ENCODE data around the gene FAM237A.

Gene FAM237A

GRCh38 chr2:206627632-206628031 is 14.7 kb upstream of the FAM237A start:
- Histone ChIP-seq H3K27me3 (replicated peaks; ENCODE audit: control insufficient read depth, insufficient read depth, low read length) (no peaks in the 10 kb centered on the region), H3K4me3 (replicated peaks; ENCODE audit: low read depth, low read length) (no peak overlapping the region), H3K36me3 (ENCODE audit: control insufficient read depth, insufficient read depth, low read length) (no peaks in the 10 kb centered on the region)
- TF ChIP-seq CTCF (IDR thresholded peaks at IDR 0.05; ENCODE audit: insufficient read depth, low read length, poor library complexity, severe bottlenecking): no peak
- DNase-seq (ENCODE audit: extremely low read depth, insufficient read length): no peak

DNA sequence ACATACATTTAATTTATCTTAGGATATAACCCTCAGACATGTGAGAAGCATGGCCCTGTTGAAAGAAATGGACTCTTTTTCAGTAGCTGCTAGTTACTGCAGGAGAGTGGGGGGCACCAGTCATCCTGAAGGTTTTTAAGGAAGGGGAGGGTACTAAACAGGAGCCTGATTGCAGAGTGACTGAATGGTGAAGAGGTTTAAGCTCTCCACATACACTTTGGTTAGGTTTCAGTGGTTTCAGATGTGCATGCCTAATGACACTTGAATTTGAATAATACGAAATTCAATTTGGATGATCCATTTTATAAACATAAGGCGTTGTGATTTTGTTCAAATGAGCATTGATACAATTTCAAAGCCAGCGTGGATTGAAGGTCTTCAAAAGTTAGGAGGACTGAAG is 10.9 kb upstream of the FAM237A start:
- no peaks in the 10 kb centered on the region for H3K36me3 ChIP-seq (ENCODE audit: control insufficient read depth, insufficient read depth, low read length)
- no peak for TF ChIP-seq CTCF (IDR thresholded peaks at IDR 0.05; ENCODE audit: insufficient read depth, low read length, poor library complexity, severe bottlenecking)

DNA sequence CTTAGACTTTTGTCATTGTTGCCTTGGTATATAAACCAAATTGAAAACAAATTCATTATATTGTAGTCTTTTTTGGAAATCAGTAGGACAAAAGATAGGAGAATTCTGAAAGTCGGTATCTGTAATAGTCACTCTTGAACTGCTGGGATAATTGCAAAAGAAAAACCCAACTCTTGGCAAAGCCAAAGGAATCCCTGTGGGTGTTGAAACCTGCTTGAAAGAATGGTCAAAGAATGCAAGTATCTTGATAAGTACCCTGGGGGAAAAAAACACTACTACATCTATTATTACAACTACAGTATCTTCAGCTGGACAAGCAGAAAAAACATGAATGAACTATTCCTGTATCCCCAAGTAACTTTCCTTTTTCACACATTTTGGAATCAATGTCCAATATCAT is 7.3 kb upstream of the FAM237A start:
- no peak overlapping the region for H3K4me3 ChIP-seq (replicated peaks; ENCODE audit: low read depth, low read length)
- TF ChIP-seq CTCF (IDR thresholded peaks at IDR 0.05; ENCODE audit: insufficient read depth, low read length, poor library complexity, severe bottlenecking): no peak
- H3K27me3 ChIP-seq (replicated peaks; ENCODE audit: control insufficient read depth, insufficient read depth, low read length): no peaks in the 10 kb centered on the region; the same call in 1 of the 2 replicates
- no peak for DNase-seq (ENCODE audit: extremely low read depth, insufficient read length)
- no peaks in the 10 kb centered on the region for H3K36me3 ChIP-seq (ENCODE audit: control insufficient read depth, insufficient read depth, low read length)

More for the DNA sequence above, 10.9 kb upstream of the FAM237A start:
- no peak for DNase-seq (ENCODE audit: extremely low read depth, insufficient read length)
- Histone ChIP-seq H3K27me3 (replicated peaks; ENCODE audit: control insufficient read depth, insufficient read depth, low read length) (no peaks in the 10 kb centered on the region), H3K4me3 (replicated peaks; ENCODE audit: low read depth, low read length) (no peak overlapping the region)

- no peak for TF ChIP-seq CTCF (IDR thresholded peaks at IDR 0.05; ENCODE audit: insufficient read depth, low read length, poor library complexity, severe bottlenecking)
- no peak overlapping the region for H3K4me3 ChIP-seq (replicated peaks; ENCODE audit: low read depth, low read length)
- DNase-seq (ENCODE audit: extremely low read depth, insufficient read length): no peak
- no peaks in the 10 kb centered on the region for H3K36me3 ChIP-seq (ENCODE audit: control insufficient read depth, insufficient read depth, low read length)
- H3K27me3 ChIP-seq (replicated peaks; ENCODE audit: control insufficient read depth, insufficient read depth, low read length): peaks cover 1% of the 10 kb centered on the region
Observed at GRCh38 chr2:206639636-206640035, 2.7 kb upstream of the FAM237A start.

DNA sequence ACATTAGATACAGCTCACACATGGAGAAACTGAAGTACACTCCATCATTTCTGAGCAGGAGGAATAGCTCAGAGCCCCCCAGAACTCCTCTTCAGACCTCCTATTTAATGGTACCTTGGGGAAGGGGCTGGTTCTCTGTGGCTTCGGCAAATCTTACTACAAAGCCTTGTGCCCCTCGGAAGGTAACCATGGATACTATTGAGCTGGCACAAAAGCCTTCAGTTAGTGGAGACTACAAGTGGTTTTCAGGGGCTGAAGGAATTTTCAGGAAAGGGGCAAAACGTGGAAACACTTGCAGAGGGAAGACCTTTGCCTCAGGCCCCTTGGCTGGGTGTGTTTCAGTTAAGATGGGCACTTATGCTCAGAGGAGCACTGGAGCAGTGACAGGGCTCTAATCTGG is 1.1 kb upstream of the FAM237A start:
- H3K4me3 ChIP-seq (replicated peaks; ENCODE audit: low read depth, low read length): no peak overlapping the region
- TF ChIP-seq CTCF (IDR thresholded peaks at IDR 0.05; ENCODE audit: insufficient read depth, low read length, poor library complexity, severe bottlenecking): no peak
- DNase-seq (ENCODE audit: extremely low read depth, insufficient read length): no peak
- peaks cover 1% of the 10 kb centered on the region for H3K27me3 ChIP-seq (replicated peaks; ENCODE audit: control insufficient read depth, insufficient read depth, low read length)
- no peaks in the 10 kb centered on the region for H3K36me3 ChIP-seq (ENCODE audit: control insufficient read depth, insufficient read depth, low read length)

DNA sequence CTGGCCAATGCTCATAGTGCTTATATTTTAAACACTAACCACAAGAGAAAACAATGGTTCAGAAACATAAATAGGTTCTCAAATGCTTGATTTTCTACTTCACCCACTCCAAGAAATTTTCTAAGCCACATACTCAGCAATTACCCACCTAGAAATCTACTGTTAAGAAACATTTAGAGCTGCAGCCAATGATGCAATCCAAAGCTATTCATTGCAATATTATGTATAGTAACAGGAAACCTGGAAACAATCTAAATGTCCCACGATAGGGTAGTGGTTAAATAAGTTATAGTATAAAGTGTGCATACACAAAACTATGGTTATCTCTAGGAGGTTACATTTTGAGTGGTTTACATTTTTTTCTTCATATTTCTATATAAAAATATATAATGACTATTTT is 5.7 kb downstream of the FAM237A start:
- no peak for TF ChIP-seq CTCF (IDR thresholded peaks at IDR 0.05; ENCODE audit: insufficient read depth, low read length, poor library complexity, severe bottlenecking)
- DNase-seq (ENCODE audit: extremely low read depth, insufficient read length): no peak
- no peaks in the 10 kb centered on the region; the same call in 1 of the 2 replicates for H3K27me3 ChIP-seq (replicated peaks; ENCODE audit: control insufficient read depth, insufficient read depth, low read length)
- H3K4me3 ChIP-seq (replicated peaks; ENCODE audit: low read depth, low read length): no peak overlapping the region
- H3K36me3 ChIP-seq (ENCODE audit: control insufficient read depth, insufficient read depth, low read length): no peaks in the 10 kb centered on the region

All from GM06990 (cell line).